Upper lobe of right lung (tissue), 1 donor: ENCODE results near the gene ITIH6. TPM values are rescaled to one million over a fixed set of nuclear protein-coding genes. Genes with fewer than 3 reads are reported as not detected.
"Not testable (repeated sequence)": the region's sequence is repeated elsewhere in the genome, so short reads cannot be mapped to it uniquely, and the experiment has no call there.

Experiments used
- ATAC-seq: fragments of 200-7000 bp; cut with Tn5 transposase; one replicate; pipeline ENCODE4 v1.9.1; 2020; ENCODE audit warnings: mild to moderate bottlenecking, moderate library complexity
- DNase-seq: peaks from one replicate; pipeline ENCODE4 v3.0.0-alpha.2; 2020
- H3K27ac ChIP-seq: fragments of 200-600 bp; one replicate; pipeline ENCODE4 v1.8.0; 2022
- H3K27me3 ChIP-seq: fragments of 200-600 bp; one replicate; pipeline ENCODE4 v1.8.0; 2022; ENCODE audit warnings: mild to moderate bottlenecking
- H3K36me3 ChIP-seq: fragments of 200-600 bp; one replicate; pipeline ENCODE4 v1.8.0; 2022
- H3K4me1 ChIP-seq: fragments of 200-600 bp; one replicate; pipeline ENCODE4 v1.8.0; 2022
- H3K4me3 ChIP-seq: fragments of 200-600 bp; one replicate; pipeline ENCODE4 v1.8.0; 2022; ENCODE audit warnings: mild to moderate bottlenecking
- H3K9me3 ChIP-seq: fragments of 200-600 bp; one replicate; pipeline ENCODE4 v1.8.0; 2022
- intact Hi-C: fragments of 100-400 bp; cut with DNase I; formaldehyde crosslinking; loops from one replicate; pipeline ENCODE4 v1.11.0; 2022
- total RNA-seq: library from RNA; stranded (reverse); fragmentation: NEBNext Ultra II Directional; extraction: Animal tissue kit (Norgen Biotek cat#: 25700); gene quantifications from one replicate; pipeline ENCODE4 v1.2.1, GENCODE V29; 2021
- TF ChIP-seq, protein P1 (sequence below): fragments of 200-600 bp; IDR thresholded peaks from one replicate; pipeline ENCODE4 v1.8.0; 2022; ENCODE audit warnings: antibody characterized with exemption
- donor health status: DM: no; HTN: yes; CAD: no; lungs with severe emphysema.

ITIH6 gene
- total RNA-seq, 1 donor from 2014 or later: not detected

DNA sequence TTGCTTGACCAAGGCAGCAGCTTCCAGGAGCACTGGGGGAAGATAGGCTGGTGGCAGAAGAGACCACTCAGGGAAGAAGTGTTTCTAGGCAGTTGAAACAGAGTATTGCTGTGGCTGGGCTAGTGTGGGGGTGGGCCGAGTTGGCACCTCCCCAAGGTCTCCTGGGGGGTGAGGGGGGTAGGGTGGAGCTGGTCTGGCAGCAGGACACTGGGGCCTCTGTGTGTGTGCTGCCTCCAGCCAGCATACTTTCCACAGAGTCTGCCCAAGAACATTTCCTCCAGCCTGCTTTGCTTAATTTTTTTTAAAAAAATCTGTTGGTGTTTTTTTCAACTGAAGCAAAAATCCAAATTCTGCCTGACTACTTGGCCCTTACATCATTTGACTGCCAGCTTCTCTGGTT is 4.0 kb downstream of the ITIH6 start:
- TF ChIP-seq, protein P1, sequence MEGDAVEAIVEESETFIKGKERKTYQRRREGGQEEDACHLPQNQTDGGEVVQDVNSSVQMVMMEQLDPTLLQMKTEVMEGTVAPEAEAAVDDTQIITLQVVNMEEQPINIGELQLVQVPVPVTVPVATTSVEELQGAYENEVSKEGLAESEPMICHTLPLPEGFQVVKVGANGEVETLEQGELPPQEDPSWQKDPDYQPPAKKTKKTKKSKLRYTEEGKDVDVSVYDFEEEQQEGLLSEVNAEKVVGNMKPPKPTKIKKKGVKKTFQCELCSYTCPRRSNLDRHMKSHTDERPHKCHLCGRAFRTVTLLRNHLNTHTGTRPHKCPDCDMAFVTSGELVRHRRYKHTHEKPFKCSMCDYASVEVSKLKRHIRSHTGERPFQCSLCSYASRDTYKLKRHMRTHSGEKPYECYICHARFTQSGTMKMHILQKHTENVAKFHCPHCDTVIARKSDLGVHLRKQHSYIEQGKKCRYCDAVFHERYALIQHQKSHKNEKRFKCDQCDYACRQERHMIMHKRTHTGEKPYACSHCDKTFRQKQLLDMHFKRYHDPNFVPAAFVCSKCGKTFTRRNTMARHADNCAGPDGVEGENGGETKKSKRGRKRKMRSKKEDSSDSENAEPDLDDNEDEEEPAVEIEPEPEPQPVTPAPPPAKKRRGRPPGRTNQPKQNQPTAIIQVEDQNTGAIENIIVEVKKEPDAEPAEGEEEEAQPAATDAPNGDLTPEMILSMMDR: no peak
- Histone ChIP-seq H3K9me3 (no peaks in the 10 kb centered on the region), H3K4me3 (no peak overlapping the region), H3K4me1 (no peaks in the 10 kb centered on the region), H3K27me3 (no peaks in the 10 kb centered on the region), H3K27ac (no peak overlapping the region), H3K36me3 (no peaks in the 10 kb centered on the region)
- ATAC-seq (no peak), DNase-seq (no peak)
- intact Hi-C loops: no loop called here

- ATAC-seq, H3K9me3 ChIP-seq, H3K4me1 ChIP-seq, DNase-seq, intact Hi-C loops, H3K27ac ChIP-seq, H3K36me3 ChIP-seq, H3K27me3 ChIP-seq, H3K4me3 ChIP-seq: not testable (repeated sequence)
These were observed 8.7 kb downstream of the ITIH6 start for GRCh38 chrX:54789405-54789804.

DNA sequence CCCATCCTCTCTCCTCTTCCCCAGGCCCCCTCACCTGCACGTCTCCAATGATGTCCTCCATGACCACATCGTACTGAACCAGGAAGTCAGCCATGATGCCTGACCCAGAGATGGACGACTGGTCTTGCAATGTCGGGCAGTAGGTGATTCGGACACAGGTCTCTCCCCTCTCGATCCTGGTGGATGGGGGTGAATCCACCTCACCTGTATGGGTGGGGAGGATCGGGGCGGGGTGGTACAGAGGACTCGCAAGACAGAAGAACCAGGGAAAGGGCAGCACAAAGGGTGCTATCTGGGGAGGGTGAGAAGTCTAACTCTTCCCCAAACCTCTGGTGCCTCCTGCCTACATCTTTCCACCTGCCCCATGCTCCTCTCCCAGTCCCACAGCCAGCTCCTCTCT is 9.6 kb downstream of the ITIH6 start:
- ATAC-seq (no peak), DNase-seq (no peak)
- Histone ChIP-seq H3K27ac (no peak overlapping the region), H3K4me1 (no peaks in the 10 kb centered on the region), H3K36me3 (no peaks in the 10 kb centered on the region), H3K4me3 (no peak overlapping the region), H3K9me3 (no peaks in the 10 kb centered on the region), H3K27me3 (no peaks in the 10 kb centered on the region)
- TF ChIP-seq, protein P1: no peak
- intact Hi-C loops: no loop called here

DNA sequence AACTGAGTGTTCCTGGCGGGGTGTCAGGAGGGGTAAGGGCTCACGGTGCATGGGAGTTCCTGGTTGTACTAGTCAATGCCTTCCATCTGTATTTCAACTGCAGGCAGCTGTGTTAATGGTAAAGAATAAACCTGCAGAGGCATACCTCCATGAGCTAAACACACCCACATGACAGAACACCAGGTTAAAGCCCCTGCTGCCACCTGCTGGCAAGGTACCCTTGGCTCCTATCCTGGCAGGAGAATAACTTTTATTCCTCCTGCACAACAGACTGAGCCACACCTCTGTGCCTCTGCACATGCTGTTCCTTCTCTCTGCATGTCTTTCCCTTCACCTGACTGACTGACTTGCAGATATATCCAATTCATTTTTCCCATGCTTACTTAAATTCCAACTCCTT is 11.1 kb downstream of the ITIH6 start:
- peak; percentile 43 for ATAC-seq
- DNase-seq: no peak
- Histone ChIP-seq H3K9me3 (no peaks in the 10 kb centered on the region), H3K27ac (no peak overlapping the region), H3K4me1 (no peaks in the 10 kb centered on the region), H3K27me3 (no peaks in the 10 kb centered on the region), H3K36me3 (no peaks in the 10 kb centered on the region), H3K4me3 (no peak overlapping the region)
- intact Hi-C loops: no loop called here
- TF ChIP-seq, protein P1: peak; percentile 14

GRCh38 chrX:54785901-54786300 is 12.2 kb downstream of the ITIH6 start:
- H3K27me3 ChIP-seq: no peaks in the 10 kb centered on the region
- intact Hi-C loops: no loop called here
- no peaks in the 10 kb centered on the region for H3K9me3 ChIP-seq
- DNase-seq: no peak
- H3K27ac ChIP-seq: no peak overlapping the region
- no peak for ATAC-seq
- H3K4me1 ChIP-seq: no peaks in the 10 kb centered on the region
- no peak overlapping the region for H3K4me3 ChIP-seq
- TF ChIP-seq, protein P1: no peak
- H3K36me3 ChIP-seq: no peaks in the 10 kb centered on the region

- Histone ChIP-seq H3K27ac (no peak overlapping the region), H3K36me3 (no peaks in the 10 kb centered on the region), H3K27me3 (no peaks in the 10 kb centered on the region), H3K9me3 (no peaks in the 10 kb centered on the region), H3K4me3 (no peak overlapping the region), H3K4me1 (no peaks in the 10 kb centered on the region)
- no peak for ATAC-seq
- DNase-seq: no peak
- TF ChIP-seq, protein P1: no peak
- intact Hi-C loops: no loop called here
These were observed 20.9 kb downstream of the ITIH6 start for GRCh38 chrX:54776987-54777672.
